Neural cell (in vitro differentiated cells): ENCODE results near the gene COL4A1. TPM values are rescaled to one million over a fixed set of nuclear protein-coding genes. Genes with fewer than 3 reads are reported as not detected.
"Not testable (repeated sequence)": the region's sequence is repeated elsewhere in the genome, so short reads cannot be mapped to it uniquely, and the experiment has no call there.

ENCODE experiments used
- H2AFZ ChIP-seq: fragments of 200-600, 300-800 bp; sonication (generic), shearing (Covaris generic); 2 replicates; pipeline ENCODE4 v1.6.0; 2014; ENCODE audit warnings: low read depth, mild to moderate bottlenecking, antibody characterized with exemption, low read length, moderate library complexity
- H3F3A ChIP-seq: fragments of 200-600 bp; shearing (Covaris generic); 2 replicates; pipeline ENCODE4 v1.6.1; 2016; ENCODE audit warnings: mild to moderate bottlenecking, moderate library complexity, mixed read lengths, antibody characterized with exemption, low read length; ENCODE audit not compliant: insufficient read depth, poor library complexity, severe bottlenecking
- H3K27ac ChIP-seq: fragments of 200-600, 300-800 bp; sonication (generic), shearing (Covaris generic); 2 replicates; pipeline ENCODE4 v1.5.1; 2014; ENCODE audit warnings: mild to moderate bottlenecking, low read length, moderate library complexity
- H3K27me3 ChIP-seq: fragments of 300-800, 200-600 bp; sonication (generic), shearing (Covaris generic); 2 replicates; pipeline ENCODE4 v1.6.0; 2014; ENCODE audit warnings: mild to moderate bottlenecking, low read depth, low read length, moderate library complexity; ENCODE audit not compliant: insufficient read depth
- H3K36me3 ChIP-seq: fragments of 300-800, 200-600 bp; sonication (generic), shearing (Covaris generic); 2 replicates; pipeline ENCODE4 v1.5.1; 2014; ENCODE audit warnings: mild to moderate bottlenecking, antibody characterized with exemption, low read length, moderate library complexity; ENCODE audit not compliant: insufficient read depth
- H3K4me2 ChIP-seq: fragments of 300-800, 200-600 bp; sonication (generic), shearing (Covaris generic); 2 replicates; pipeline ENCODE4 v1.6.0; 2014; ENCODE audit warnings: mild to moderate bottlenecking, low read length
- H3K4me3 ChIP-seq: fragments of 300-800, 200-600 bp; sonication (generic), shearing (Covaris generic); 2 replicates; pipeline ENCODE4 v1.5.1; 2014; ENCODE audit warnings: mild to moderate bottlenecking, low read length, moderate library complexity
- H3K79me2 ChIP-seq: fragments of 200-600 bp; shearing (Covaris generic); replicated peaks from 2 replicates; pipeline ENCODE4 v1.6.0; 2014; ENCODE audit warnings: mild to moderate bottlenecking, low read length, moderate library complexity; ENCODE audit not compliant: insufficient read depth
- H3K9ac ChIP-seq: fragments of 300-800, 200-600 bp; sonication (generic), shearing (Covaris generic); 2 replicates; pipeline ENCODE4 v1.6.1; 2016; ENCODE audit warnings: mild to moderate bottlenecking, low read length, mixed read lengths
- H3K9me2 ChIP-seq: fragments of 200-600 bp; shearing (Covaris generic); 2 replicates; pipeline ENCODE4 v1.6.1; 2016; ENCODE audit warnings: mild to moderate bottlenecking, low read length, mixed read lengths; ENCODE audit not compliant: insufficient read depth
- H3K9me3 ChIP-seq: fragments of 200-600, 300-800 bp; sonication (generic), shearing (Covaris generic); 2 replicates; pipeline ENCODE4 v1.6.1; 2016; ENCODE audit warnings: mild to moderate bottlenecking, mixed run types, low read length, moderate library complexity, mixed read lengths
- H4K20me1 ChIP-seq: fragments of 200-600 bp; shearing (Covaris generic); 2 replicates; pipeline ENCODE4 v1.6.1; 2016; ENCODE audit warnings: mild to moderate bottlenecking, mixed run types; ENCODE audit not compliant: insufficient read depth
- EP300 ChIP-seq: fragments of 450-650 bp; conservative IDR thresholded peaks from 2 replicates; pipeline ENCODE4 v1.6.1; 2014; ENCODE audit warnings: antibody characterized with exemption, mild to moderate bottlenecking, moderate library complexity; ENCODE audit not compliant: poor library complexity, severe bottlenecking
- EZH2 ChIP-seq: fragments of 200-600, 300-800 bp; shearing (Covaris generic), sonication (generic); IDR thresholded peaks from 2 replicates; pipeline ENCODE4 v1.6.1; 2014; ENCODE audit warnings: antibody characterized with exemption, low read length, borderline replicate concordance, mild to moderate bottlenecking; ENCODE audit not compliant: insufficient read depth, poor library complexity, severe bottlenecking
- MXI1 ChIP-seq: fragments of 450-650 bp; conservative IDR thresholded peaks from 2 replicates; pipeline ENCODE4 v1.6.1; 2014; ENCODE audit warnings: antibody characterized with exemption, mild to moderate bottlenecking; ENCODE audit not compliant: poor library complexity, severe bottlenecking
- POLR2AphosphoS5 ChIP-seq: IDR thresholded peaks from 2 replicates; pipeline ENCODE4 v1.6.1; 2012
- RAD21 ChIP-seq: fragments of 450-650 bp; conservative IDR thresholded peaks from 2 replicates; pipeline ENCODE4 v1.6.1; 2014; ENCODE audit warnings: antibody characterized with exemption, mild to moderate bottlenecking, moderate library complexity
- SMC3 ChIP-seq: fragments of 450-650 bp; conservative IDR thresholded peaks from 2 replicates; pipeline ENCODE4 v1.6.1; 2014; ENCODE audit warnings: antibody characterized with exemption, mild to moderate bottlenecking, moderate library complexity; ENCODE audit not compliant: poor library complexity
- TAF1 ChIP-seq: IDR thresholded peaks from 2 replicates; pipeline ENCODE4 v1.6.1; 2012; ENCODE audit warnings: low read depth
- polyA plus RNA-seq: library from polyadenylated mRNA; depleted of rRNA; stranded (reverse); fragments of >200 nt; gene quantifications from 2 replicates; pipeline ENCODE4 v1.2.3, GENCODE V29; 2014
- TF ChIP-seq, protein P1 (sequence below): fragments of 450-650 bp; IDR thresholded peaks from 2 replicates; pipeline ENCODE4 v1.5.1; 2014; ENCODE audit warnings: antibody characterized with exemption, mild to moderate bottlenecking, moderate library complexity; ENCODE audit not compliant: poor library complexity, severe bottlenecking
- TF ChIP-seq, protein P2 (sequence below): IDR thresholded peaks from 2 replicates; pipeline ENCODE4 v1.6.1; 2012; ENCODE audit warnings: borderline replicate concordance

The COL4A1 gene
- polyA plus RNA-seq, 1 donor from 2014 or later, result 13.1 TPM

DNA sequence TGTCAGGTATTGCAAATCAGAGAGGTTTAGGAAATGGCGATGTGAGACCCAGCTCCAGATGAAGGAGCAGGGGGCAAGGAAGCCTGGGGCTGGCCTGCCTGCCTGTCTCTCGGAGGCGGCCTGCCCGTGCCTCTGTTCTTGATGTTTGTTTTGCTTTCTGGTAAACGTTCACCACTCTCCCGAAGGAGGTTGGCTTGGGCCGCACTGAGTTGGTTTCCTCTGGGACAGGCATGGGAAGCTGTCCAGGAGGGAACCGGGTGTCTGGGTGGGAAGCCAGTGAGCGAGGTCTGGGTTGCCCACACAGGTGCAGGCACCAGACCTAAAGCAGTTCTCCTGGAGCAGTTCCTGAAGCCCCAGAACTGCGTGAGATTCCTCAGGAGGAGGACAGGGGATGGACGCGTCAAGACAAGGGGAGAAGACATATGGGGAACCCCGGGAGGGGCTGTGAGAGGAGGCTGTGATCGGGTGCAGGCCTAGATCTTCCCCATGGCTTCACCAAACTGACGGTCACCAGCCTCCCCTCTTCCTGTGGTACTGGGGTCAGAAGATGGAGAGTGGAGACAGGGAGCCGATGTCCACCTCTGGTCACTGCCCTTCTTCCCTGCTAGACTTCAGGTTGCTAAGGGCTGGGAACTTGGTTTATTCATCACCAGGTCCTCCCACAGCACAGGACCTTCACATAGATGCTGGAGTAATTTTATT is 15.3 kb upstream of the COL4A1 start:
- Histone ChIP-seq H3F3A (no peaks in the 10 kb centered on the region), H3K36me3 (no peaks in the 10 kb centered on the region), H3K9ac (no peak overlapping the region), H3K79me2 (no peaks in the 10 kb centered on the region), H3K4me3 (no peak overlapping the region), H3K27me3 (no peaks in the 10 kb centered on the region), H3K9me2 (no peaks in the 10 kb centered on the region), H3K27ac (no peak overlapping the region), H2AFZ (no peak overlapping the region), H4K20me1 (no peaks in the 10 kb centered on the region), H3K4me2 (no peak overlapping the region), H3K9me3 (no peaks in the 10 kb centered on the region)
- TF ChIP-seq, protein P1, sequence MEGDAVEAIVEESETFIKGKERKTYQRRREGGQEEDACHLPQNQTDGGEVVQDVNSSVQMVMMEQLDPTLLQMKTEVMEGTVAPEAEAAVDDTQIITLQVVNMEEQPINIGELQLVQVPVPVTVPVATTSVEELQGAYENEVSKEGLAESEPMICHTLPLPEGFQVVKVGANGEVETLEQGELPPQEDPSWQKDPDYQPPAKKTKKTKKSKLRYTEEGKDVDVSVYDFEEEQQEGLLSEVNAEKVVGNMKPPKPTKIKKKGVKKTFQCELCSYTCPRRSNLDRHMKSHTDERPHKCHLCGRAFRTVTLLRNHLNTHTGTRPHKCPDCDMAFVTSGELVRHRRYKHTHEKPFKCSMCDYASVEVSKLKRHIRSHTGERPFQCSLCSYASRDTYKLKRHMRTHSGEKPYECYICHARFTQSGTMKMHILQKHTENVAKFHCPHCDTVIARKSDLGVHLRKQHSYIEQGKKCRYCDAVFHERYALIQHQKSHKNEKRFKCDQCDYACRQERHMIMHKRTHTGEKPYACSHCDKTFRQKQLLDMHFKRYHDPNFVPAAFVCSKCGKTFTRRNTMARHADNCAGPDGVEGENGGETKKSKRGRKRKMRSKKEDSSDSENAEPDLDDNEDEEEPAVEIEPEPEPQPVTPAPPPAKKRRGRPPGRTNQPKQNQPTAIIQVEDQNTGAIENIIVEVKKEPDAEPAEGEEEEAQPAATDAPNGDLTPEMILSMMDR, result no peak
- TF ChIP-seq POLR2AphosphoS5, result no peak
- TF ChIP-seq TAF1, result no peak
- TF ChIP-seq MXI1, result no peak
- TF ChIP-seq, protein P2, sequence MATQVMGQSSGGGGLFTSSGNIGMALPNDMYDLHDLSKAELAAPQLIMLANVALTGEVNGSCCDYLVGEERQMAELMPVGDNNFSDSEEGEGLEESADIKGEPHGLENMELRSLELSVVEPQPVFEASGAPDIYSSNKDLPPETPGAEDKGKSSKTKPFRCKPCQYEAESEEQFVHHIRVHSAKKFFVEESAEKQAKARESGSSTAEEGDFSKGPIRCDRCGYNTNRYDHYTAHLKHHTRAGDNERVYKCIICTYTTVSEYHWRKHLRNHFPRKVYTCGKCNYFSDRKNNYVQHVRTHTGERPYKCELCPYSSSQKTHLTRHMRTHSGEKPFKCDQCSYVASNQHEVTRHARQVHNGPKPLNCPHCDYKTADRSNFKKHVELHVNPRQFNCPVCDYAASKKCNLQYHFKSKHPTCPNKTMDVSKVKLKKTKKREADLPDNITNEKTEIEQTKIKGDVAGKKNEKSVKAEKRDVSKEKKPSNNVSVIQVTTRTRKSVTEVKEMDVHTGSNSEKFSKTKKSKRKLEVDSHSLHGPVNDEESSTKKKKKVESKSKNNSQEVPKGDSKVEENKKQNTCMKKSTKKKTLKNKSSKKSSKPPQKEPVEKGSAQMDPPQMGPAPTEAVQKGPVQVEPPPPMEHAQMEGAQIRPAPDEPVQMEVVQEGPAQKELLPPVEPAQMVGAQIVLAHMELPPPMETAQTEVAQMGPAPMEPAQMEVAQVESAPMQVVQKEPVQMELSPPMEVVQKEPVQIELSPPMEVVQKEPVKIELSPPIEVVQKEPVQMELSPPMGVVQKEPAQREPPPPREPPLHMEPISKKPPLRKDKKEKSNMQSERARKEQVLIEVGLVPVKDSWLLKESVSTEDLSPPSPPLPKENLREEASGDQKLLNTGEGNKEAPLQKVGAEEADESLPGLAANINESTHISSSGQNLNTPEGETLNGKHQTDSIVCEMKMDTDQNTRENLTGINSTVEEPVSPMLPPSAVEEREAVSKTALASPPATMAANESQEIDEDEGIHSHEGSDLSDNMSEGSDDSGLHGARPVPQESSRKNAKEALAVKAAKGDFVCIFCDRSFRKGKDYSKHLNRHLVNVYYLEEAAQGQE, result no peak
- no peak for TF ChIP-seq SMC3
- TF ChIP-seq EP300, result no peak
- no peak for TF ChIP-seq EZH2
- TF ChIP-seq RAD21, result no peak

DNA sequence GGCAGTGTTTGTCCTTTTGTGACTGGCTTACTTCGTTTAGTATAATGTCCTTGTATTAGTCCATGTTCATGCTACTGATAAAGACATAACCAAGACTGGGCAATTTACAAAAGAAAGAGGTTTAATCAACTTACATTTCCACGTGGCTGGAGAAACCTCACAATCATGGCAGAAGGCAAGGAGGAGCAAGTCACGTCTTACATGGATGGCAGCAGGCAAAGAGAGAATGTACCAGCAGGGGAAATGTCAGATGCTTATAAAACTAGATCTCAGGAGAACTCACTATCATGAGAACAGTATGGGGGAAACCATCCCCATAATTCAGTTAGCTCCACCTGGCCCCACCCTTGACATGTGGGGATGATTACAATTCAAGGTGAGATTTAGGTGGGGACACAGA is 14.6 kb upstream of the COL4A1 start:
- H3F3A ChIP-seq, H3K4me3 ChIP-seq, H3K4me2 ChIP-seq, H3K79me2 ChIP-seq, H4K20me1 ChIP-seq, H3K9me3 ChIP-seq, H3K36me3 ChIP-seq, H3K27me3 ChIP-seq, H3K27ac ChIP-seq, H2AFZ ChIP-seq, H3K9ac ChIP-seq, H3K9me2 ChIP-seq: not testable (repeated sequence)

DNA sequence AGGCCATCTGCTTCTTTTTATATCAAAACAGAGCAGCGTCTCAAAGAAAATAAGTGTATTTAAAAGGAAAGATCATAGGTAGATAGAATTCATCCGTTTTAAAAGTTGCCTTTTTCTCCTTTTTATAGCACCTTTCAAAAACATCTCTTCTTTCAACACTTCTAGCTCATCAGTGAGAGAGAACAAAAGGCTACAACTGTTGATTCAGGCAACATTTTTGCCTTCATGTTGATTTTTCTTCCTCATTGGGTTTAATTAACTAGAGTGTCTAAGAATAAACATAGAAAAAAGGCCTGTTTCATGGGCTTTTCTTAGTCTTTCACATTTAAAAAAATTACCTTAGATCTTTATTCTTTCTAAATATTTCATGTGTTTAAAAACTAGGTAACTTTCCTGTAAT is 13.7 kb upstream of the COL4A1 start:
- H3K4me3 ChIP-seq, result no peak overlapping the region
- H3K9me2 ChIP-seq, result no peaks in the 10 kb centered on the region
- H3K4me2 ChIP-seq, result no peak overlapping the region
- H2AFZ ChIP-seq, result no peak overlapping the region
- H3K9ac ChIP-seq, result no peak overlapping the region
- H3K27me3 ChIP-seq, result no peaks in the 10 kb centered on the region
- no peaks in the 10 kb centered on the region for H4K20me1 ChIP-seq
- H3K79me2 ChIP-seq, result no peaks in the 10 kb centered on the region
- no peaks in the 10 kb centered on the region for H3F3A ChIP-seq
- no peaks in the 10 kb centered on the region for H3K36me3 ChIP-seq
- no peaks in the 10 kb centered on the region for H3K9me3 ChIP-seq
- no peak overlapping the region for H3K27ac ChIP-seq
- TF ChIP-seq EZH2 (no peak), RAD21 (no peak), SMC3 (no peak), EP300 (no peak), POLR2AphosphoS5 (no peak), MXI1 (no peak), TAF1 (no peak)
- TF ChIP-seq, protein P1, result no peak
- TF ChIP-seq, protein P2, result no peak
